GM12878 (cell line): Measurements from ENCODE around the gene PEF1. TPM values are rescaled to one million over a fixed set of nuclear protein-coding genes. Genes with fewer than 3 reads are reported as not detected.

Experiments used
- ATAC-seq: fragments of 200-7000 bp; cut with Tn5 transposase; 3 replicates; pipeline ENCODE4 v1.9.1; 2020; ENCODE audit warnings: mild to moderate bottlenecking, moderate library complexity
- BruUV-seq: library from RNA; stranded (reverse); fragments of 400-500 nt; replicated peaks from 2 replicates; lab custom pipeline; 2021; lab: Mats Ljungman, UMichigan
- CTCF ChIA-PET: fragments of 300-600 bp; sonication (Branson Sonifier 250); formaldehyde crosslinking; extraction: SDS; loops from one replicate; lab custom pipeline; 2021; ENCODE audit warnings: inconsistent platforms; lab: Yijun Ruan, JAX
- POLR2A ChIA-PET: fragments of 350-600 bp; formaldehyde crosslinking; extraction: SDS; loops from one replicate; lab custom pipeline; 2021; ENCODE audit warnings: inconsistent platforms; lab: Charles Lee
- RAD21 ChIA-PET: fragments of 300-600 bp; sonication (Branson Sonifier 250); formaldehyde crosslinking; loops from one replicate; lab custom pipeline; 2023; ENCODE audit warnings: antibody characterized with exemption; ENCODE audit not compliant: unreplicated experiment; lab: Charles Lee
- SMC1A ChIA-PET: fragments of 300-600 bp; sonication (Branson Sonifier 250); formaldehyde crosslinking; loops from one replicate; lab custom pipeline; 2023; ENCODE audit not compliant: unreplicated experiment, uncharacterized antibody; lab: Charles Lee
- DNase-seq: peaks from one replicate; pipeline ENCODE4 v3.0.0-alpha.2; 2011; ENCODE audit warnings: low read depth, low spot score
- FAIRE-seq: peaks from 3 replicates; lab custom pipeline; 2011; peaks lifted over from hg19 to GRCh38; lab: Jason Lieb, UNC
- H2AFZ ChIP-seq: 2 replicates; pipeline ENCODE4 v1.6.0; 2011; ENCODE audit warnings: low read depth, low read length, control low read depth; ENCODE audit not compliant: control insufficient read depth
- H3K27ac ChIP-seq: 2 replicates; pipeline ENCODE4 v1.5.1; 2011; ENCODE audit warnings: control low read depth; ENCODE audit not compliant: control insufficient read depth, insufficient read depth
- H3K27me3 ChIP-seq, 2 experiments: replicated peaks in 1 of 2; 2 replicates each; pipeline versions ENCODE4 v1.6.0 to v1.6.1; 2011; ENCODE audit warnings: low read length in 1 of 2; ENCODE audit not compliant: control insufficient read depth in 2 of 2, insufficient read depth in 2 of 2
- H3K36me3 ChIP-seq, 2 experiments: 2 replicates each; pipeline ENCODE4 v1.5.1; 2011; ENCODE audit warnings: low read length in 1 of 2; ENCODE audit not compliant: control insufficient read depth in 2 of 2, insufficient read depth in 2 of 2
- H3K4me1 ChIP-seq: 2 replicates; pipeline ENCODE4 v1.6.1; 2011; ENCODE audit warnings: mild to moderate bottlenecking, low read length, moderate library complexity, mixed read lengths; ENCODE audit not compliant: control insufficient read depth, insufficient read depth
- H3K4me2 ChIP-seq: 2 replicates; pipeline ENCODE4 v1.6.0; 2011; ENCODE audit warnings: control low read depth; ENCODE audit not compliant: control insufficient read depth, insufficient read depth
- H3K4me3 ChIP-seq: fragments of 200-600 bp; sonication (generic); 2 replicates; pipeline ENCODE4 v1.5.1; 2016
- H3K79me2 ChIP-seq: 2 replicates; pipeline ENCODE4 v1.6.0; 2011; ENCODE audit warnings: low read length; ENCODE audit not compliant: control insufficient read depth, insufficient read depth
- H3K9ac ChIP-seq: 2 replicates; pipeline ENCODE4 v1.8.0; 2011; ENCODE audit warnings: low read length, control low read depth, mixed read lengths; ENCODE audit not compliant: control insufficient read depth, insufficient read depth
- H3K9me3 ChIP-seq: replicated peaks from 3 replicates; pipeline ENCODE4 v1.5.1; 2011; ENCODE audit warnings: mild to moderate bottlenecking, low read length; ENCODE audit not compliant: control insufficient read depth, insufficient read depth
- H4K20me1 ChIP-seq: 2 replicates; pipeline ENCODE4 v1.6.0; 2011; ENCODE audit not compliant: control insufficient read depth, insufficient read depth
- CREB1 ChIP-seq: IDR thresholded peaks from 2 replicates; pipeline ENCODE4 v1.6.1; 2012; ENCODE audit warnings: low read depth, mild to moderate bottlenecking, inconsistent platforms
- EZH2 ChIP-seq: IDR thresholded peaks from 2 replicates; pipeline ENCODE4 v1.6.1; 2012; ENCODE audit warnings: low read depth, mild to moderate bottlenecking, control low read depth, inconsistent platforms, low read length, borderline replicate concordance; ENCODE audit not compliant: control insufficient read depth
- NR2C2 ChIP-seq: IDR thresholded peaks from 2 replicates; pipeline ENCODE4 v1.6.1; 2011; ENCODE audit warnings: borderline replicate concordance, low read depth; ENCODE audit not compliant: control insufficient read depth, insufficient read length
- SRF ChIP-seq, 2 experiments: IDR thresholded peaks; 2 replicates each; pipeline ENCODE4 v1.6.1; 2011; ENCODE audit warnings: low read depth in 2 of 2, low read length in 2 of 2, mild to moderate bottlenecking in 1 of 2, moderate library complexity in 1 of 2
- ZNF274 ChIP-seq: IDR thresholded peaks from one replicate; pipeline ENCODE4 v1.8.0; 2011; ENCODE audit not compliant: insufficient read length, insufficient read depth
- WGBS: methylation state at CpG from one replicate; pipeline ENCODE4 v1.1.6; 2016; ENCODE audit warnings: low lambda C conversion rate; ENCODE audit not compliant: insufficient replicate concordance, insufficient coverage; ENCODE audit errors: missing lambda C conversion rate; 5-methylcytosine and 5-hydroxymethylcytosine counted together
- in situ Hi-C: fragments of 300-500 bp; cut with MboI; formaldehyde crosslinking; loops from 9 replicates; pipeline ENCODE4 v1.14.3; 2018; ENCODE audit warnings: mixed read lengths
- intact Hi-C: fragments of 100-400 bp; cut with micrococcal nuclease; formaldehyde crosslinking; loops from one replicate; pipeline ENCODE4 v1.14.2; 2022; ENCODE audit not compliant: unreplicated experiment
- polyA plus RNA-seq, 11 experiments: library from polyadenylated mRNA; depleted of rRNA in 4 of 11; unstranded in 6 of 11; stranded (reverse) in 5 of 11; fragments of >200 nt; fragmentation: Nextera tagmentation in 4 of 11; fragmentation: Illumina TruSeq in 1 of 11; extraction: Ambion mirVana in 4 of 11; extraction: Trizol in 1 of 11; gene quantifications; 1 replicate in 1 of 11; 2 replicates in 10 of 11; pipeline versions ENCODE4 v1.2.1 to v1.2.3, GENCODE V29; 2011 to 2016; ENCODE audit warnings: inconsistent platforms in 2 of 11, missing spikeins in 2 of 11, low read depth in 1 of 11
- total RNA-seq, 4 experiments: library from RNA; depleted of rRNA in 3 of 4; stranded (reverse); fragments of >200 nt in 3 of 4; fragmentation: Illumina TruSeq in 1 of 4; extraction: Trizol in 1 of 4; gene quantifications; 2 replicates each; pipeline versions ENCODE4 v1.2.1 to v1.2.3, GENCODE V29; 2013 to 2021
- TF ChIP-seq, protein P1 (sequence below): IDR thresholded peaks from 2 replicates; pipeline ENCODE4 v1.6.1; 2011; ENCODE audit warnings: low read depth, low read length, improper control_type of control experiment, borderline replicate concordance
- TF ChIP-seq, protein P2 (sequence below): fragments of 450-650 bp; IDR thresholded peaks from 2 replicates; pipeline ENCODE4 v1.6.1; 2017; ENCODE audit warnings: mild to moderate bottlenecking, low read depth, inconsistent platforms; ENCODE audit not compliant: poor library complexity, severe bottlenecking
- TF ChIP-seq, protein P3 (sequence below): IDR thresholded peaks from 2 replicates; pipeline ENCODE4 v1.6.1; 2011; ENCODE audit warnings: low read depth, mild to moderate bottlenecking, low read length, moderate library complexity, borderline replicate concordance; ENCODE audit errors: extremely low read depth

PEF1 gene
- total and polyA plus RNA-seq, 10 of the 15 experiments (the other 5 are each of a cell fraction or from before 2014, with no cell fraction given) = 27.1 to 107 (median 79.0) TPM

DNA sequence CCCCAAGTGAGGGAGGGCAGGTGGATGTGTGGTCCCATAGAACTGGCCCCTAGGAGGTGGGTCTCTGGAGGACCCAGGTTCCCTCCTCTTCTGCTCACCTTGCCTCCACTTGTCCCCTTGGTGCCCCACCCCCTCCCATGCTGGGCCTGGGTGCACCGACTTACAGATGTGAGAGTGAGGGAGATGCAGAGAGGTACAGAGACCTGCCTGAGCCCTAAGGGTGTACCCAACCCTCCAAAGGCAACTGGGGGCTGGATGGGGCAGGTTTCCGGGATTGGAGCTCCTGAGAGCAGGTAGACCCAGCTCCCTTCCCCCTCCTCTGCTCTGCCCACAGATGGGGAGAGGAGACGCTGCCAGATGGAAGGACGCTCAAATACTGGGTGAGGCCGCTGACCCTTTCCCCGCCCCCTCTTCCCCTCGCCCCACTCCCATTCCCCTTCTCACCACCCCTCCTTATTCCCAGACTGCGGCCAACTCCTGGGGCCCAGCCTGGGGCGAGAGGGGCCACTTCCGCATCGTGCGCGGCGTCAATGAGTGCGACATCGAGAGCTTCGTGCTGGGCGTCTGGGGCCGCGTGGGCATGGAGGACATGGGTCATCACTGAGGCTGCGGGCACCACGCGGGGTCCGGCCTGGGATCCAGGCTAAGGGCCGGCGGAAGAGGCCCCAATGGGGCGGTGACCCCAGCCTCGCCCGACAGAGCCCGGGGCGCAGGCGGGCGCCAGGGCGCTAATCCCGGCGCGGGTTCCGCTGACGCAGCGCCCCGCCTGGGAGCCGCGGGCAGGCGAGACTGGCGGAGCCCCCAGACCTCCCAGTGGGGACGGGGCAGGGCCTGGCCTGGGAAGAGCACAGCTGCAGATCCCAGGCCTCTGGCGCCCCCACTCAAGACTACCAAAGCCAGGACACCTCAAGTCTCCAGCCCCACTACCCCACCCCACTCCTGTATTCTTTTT, 58.0 kb downstream of the PEF1 start:
- in situ Hi-C loops = no loop called here
- 69% methylated on average over 42 of the region's 47 CpGs for WGBS
- H3K4me2 ChIP-seq = no peak overlapping the region

DNA sequence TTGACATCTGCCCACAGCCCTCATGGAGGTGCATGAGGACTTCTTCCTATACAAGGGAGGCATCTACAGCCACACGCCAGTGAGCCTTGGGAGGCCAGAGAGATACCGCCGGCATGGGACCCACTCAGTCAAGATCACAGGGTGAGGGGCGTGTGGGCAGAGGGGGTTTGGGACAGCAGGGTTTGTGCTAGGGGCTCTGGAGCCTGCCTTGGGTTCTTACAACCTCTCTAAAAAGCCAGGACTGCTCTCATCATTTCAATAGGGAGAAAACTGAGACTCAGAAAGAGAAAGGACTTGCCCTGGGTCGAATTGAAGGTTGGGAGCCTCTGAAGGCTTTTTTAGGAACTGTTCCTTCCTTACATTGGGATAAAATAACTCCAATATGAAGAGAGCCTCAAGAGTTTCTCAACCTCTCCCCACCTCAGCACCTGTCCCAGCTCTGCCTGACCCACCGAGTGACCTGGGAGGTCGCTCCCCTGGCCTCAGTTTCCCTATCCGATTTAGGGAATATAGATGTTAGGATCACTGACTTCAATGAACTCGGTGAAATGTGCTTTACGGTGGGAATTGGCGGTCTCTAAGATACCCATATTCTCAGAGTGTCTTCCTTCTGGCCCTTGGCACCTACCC, 58.8 kb downstream of the PEF1 start:
- Histone ChIP-seq H2AFZ (no peak overlapping the region), H3K79me2 (no peaks in the 10 kb centered on the region), H3K4me1 (no peaks in the 10 kb centered on the region), H3K36me3 (no peaks in the 10 kb centered on the region), H3K27me3 (no peaks in the 10 kb centered on the region; a peak in 1 of 4 replicates), H3K27ac (no peak overlapping the region), H3K4me3 (no peak overlapping the region), H3K9me3 (no peaks in the 10 kb centered on the region), H3K9ac (no peak overlapping the region), H4K20me1 (no peaks in the 10 kb centered on the region), H3K4me2 (no peak overlapping the region)
- WGBS = 44% methylated on average over 11 of the region's 11 CpGs
- no TSS peak for BruUV-seq
- ChIA-PET SMC1A (interaction anchor here (1.1 kb wide), 1 partner anchor 15 kb away, joined by 3 read pairs; no protein-coding TSS in a partner anchor), POLR2A (no interaction called here), RAD21 (no interaction called here), CTCF (interaction anchor here (1.0 to 3.5 kb wide), 2 partner anchors 21 to 23 kb away, joined by 3 to 12 read pairs; no protein-coding TSS in a partner anchor)
- FAIRE-seq (no peak), DNase-seq (no peak), ATAC-seq (no peak)
- in situ Hi-C loops = no loop called here
- intact Hi-C loops = no loop called here
- TF ChIP-seq, protein P1, sequence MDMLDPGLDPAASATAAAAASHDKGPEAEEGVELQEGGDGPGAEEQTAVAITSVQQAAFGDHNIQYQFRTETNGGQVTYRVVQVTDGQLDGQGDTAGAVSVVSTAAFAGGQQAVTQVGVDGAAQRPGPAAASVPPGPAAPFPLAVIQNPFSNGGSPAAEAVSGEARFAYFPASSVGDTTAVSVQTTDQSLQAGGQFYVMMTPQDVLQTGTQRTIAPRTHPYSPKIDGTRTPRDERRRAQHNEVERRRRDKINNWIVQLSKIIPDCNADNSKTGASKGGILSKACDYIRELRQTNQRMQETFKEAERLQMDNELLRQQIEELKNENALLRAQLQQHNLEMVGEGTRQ = no peak
- TF ChIP-seq, protein P2, sequence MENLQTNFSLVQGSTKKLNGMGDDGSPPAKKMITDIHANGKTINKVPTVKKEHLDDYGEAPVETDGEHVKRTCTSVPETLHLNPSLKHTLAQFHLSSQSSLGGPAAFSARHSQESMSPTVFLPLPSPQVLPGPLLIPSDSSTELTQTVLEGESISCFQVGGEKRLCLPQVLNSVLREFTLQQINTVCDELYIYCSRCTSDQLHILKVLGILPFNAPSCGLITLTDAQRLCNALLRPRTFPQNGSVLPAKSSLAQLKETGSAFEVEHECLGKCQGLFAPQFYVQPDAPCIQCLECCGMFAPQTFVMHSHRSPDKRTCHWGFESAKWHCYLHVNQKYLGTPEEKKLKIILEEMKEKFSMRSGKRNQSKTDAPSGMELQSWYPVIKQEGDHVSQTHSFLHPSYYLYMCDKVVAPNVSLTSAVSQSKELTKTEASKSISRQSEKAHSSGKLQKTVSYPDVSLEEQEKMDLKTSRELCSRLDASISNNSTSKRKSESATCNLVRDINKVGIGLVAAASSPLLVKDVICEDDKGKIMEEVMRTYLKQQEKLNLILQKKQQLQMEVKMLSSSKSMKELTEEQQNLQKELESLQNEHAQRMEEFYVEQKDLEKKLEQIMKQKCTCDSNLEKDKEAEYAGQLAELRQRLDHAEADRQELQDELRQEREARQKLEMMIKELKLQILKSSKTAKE = no peak
- no peak for TF ChIP-seq CREB1
- TF ChIP-seq, protein P3, sequence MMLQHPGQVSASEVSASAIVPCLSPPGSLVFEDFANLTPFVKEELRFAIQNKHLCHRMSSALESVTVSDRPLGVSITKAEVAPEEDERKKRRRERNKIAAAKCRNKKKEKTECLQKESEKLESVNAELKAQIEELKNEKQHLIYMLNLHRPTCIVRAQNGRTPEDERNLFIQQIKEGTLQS = no peak

More for the DNA sequence above, 58.0 kb downstream of the PEF1 start:
- H3K4me1 ChIP-seq = no peaks in the 10 kb centered on the region
- SMC1A ChIA-PET = no interaction called here
- POLR2A ChIA-PET = no interaction called here
- TF ChIP-seq ZNF274 (no peak), SRF (IDR thresholded peaks at IDR 0.05; ENCODE audit: low read depth in 2 of 2, low read length in 2 of 2) (no peak), NR2C2 (no peak), EZH2 (no peak)
- TF ChIP-seq, all 136 proteins: peak for 0
- no peak overlapping the region for H3K9ac ChIP-seq
- DNase-seq (no peak), ATAC-seq (no peak), FAIRE-seq (no peak)
- ChIA-PET CTCF (interaction anchor here (1.0 to 3.5 kb wide), 4 partner anchors 8 to 190 kb away, joined by 3 to 12 read pairs (median 4); no protein-coding TSS in a partner anchor), RAD21 (no interaction called here)
- no peaks in the 10 kb centered on the region for H3K79me2 ChIP-seq
- no TSS peak for BruUV-seq
- no peak overlapping the region for H3K27ac ChIP-seq
- H4K20me1 ChIP-seq = no peaks in the 10 kb centered on the region
- H2AFZ ChIP-seq = no peak overlapping the region
- H3K4me3 ChIP-seq = no peak overlapping the region
- H3K9me3 ChIP-seq = no peaks in the 10 kb centered on the region
- intact Hi-C loops = no loop called here
- no peaks in the 10 kb centered on the region for H3K36me3 ChIP-seq
- no peaks in the 10 kb centered on the region; a peak in 1 of 4 replicates for H3K27me3 ChIP-seq
